ENCODE results near the gene RLBP1.

The RLBP1 gene

DNA sequence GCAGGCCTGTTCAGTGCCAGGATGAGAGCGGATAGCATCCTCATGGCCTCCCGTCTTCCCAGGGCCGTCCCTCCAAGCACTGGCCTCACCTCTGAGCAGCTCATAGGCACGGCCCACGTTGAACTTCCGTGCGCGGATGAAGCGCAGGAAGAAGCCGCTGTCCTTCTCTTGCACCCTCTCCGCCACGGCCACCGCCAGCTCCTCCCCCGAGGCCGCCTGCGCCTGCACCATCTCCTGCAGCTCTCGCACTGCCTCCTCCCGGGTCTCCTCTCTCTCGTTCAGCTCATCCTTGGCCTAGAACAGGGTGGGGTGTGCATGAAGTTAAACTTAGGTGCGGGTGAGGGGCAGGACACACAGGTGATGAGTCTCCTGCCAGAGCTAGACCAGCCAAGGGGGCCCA, 4.3 kb downstream of the RLBP1 start:
- Histone ChIP-seq H3K4me1 (ENCODE audit: control insufficient read depth, insufficient read depth, low read length) (no peaks in the 10 kb centered on the region), H3K9me3 (ENCODE audit: control insufficient read depth, insufficient read depth, low read depth, low read length) (no peaks in the 10 kb centered on the region), H3K4me3 (ENCODE audit: low read depth, low read length) (no peak overlapping the region), H3K27ac (ENCODE audit: extremely low read depth, low read depth, low read length) (no peak overlapping the region), H3K36me3 (ENCODE audit: control insufficient read depth in 2 of 2, insufficient read depth in 1 of 2, low read length in 2 of 2) (no peaks in the 10 kb centered on the region)
- TF ChIP-seq, protein P1, sequence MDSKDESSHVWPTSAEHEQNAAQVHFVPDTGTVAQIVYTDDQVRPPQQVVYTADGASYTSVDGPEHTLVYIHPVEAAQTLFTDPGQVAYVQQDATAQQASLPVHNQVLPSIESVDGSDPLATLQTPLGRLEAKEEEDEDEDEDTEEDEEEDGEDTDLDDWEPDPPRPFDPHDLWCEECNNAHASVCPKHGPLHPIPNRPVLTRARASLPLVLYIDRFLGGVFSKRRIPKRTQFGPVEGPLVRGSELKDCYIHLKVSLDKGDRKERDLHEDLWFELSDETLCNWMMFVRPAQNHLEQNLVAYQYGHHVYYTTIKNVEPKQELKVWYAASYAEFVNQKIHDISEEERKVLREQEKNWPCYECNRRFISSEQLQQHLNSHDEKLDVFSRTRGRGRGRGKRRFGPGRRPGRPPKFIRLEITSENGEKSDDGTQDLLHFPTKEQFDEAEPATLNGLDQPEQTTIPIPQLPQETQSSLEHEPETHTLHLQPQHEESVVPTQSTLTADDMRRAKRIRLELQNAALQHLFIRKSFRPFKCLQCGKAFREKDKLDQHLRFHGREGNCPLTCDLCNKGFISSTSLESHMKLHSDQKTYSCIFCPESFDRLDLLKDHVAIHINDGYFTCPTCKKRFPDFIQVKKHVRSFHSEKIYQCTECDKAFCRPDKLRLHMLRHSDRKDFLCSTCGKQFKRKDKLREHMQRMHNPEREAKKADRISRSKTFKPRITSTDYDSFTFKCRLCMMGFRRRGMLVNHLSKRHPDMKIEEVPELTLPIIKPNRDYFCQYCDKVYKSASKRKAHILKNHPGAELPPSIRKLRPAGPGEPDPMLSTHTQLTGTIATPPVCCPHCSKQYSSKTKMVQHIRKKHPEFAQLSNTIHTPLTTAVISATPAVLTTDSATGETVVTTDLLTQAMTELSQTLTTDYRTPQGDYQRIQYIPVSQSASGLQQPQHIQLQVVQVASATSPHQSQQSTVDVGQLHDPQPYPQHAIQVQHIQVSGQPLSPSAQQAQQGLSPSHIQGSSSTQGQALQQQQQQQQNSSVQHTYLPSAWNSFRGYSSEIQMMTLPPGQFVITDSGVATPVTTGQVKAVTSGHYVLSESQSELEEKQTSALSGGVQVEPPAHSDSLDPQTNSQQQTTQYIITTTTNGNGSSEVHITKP (tag by site-specific recombination; IDR thresholded peaks at IDR 0.05), result no peak
- no peak for TF ChIP-seq ZNF768 (tag by site-specific recombination; IDR thresholded peaks at IDR 0.05)
- TF ChIP-seq TRIM28 (IDR thresholded peaks at IDR 0.05; ENCODE audit: borderline replicate concordance, low read length), result no peak
- TF ChIP-seq, protein P2, sequence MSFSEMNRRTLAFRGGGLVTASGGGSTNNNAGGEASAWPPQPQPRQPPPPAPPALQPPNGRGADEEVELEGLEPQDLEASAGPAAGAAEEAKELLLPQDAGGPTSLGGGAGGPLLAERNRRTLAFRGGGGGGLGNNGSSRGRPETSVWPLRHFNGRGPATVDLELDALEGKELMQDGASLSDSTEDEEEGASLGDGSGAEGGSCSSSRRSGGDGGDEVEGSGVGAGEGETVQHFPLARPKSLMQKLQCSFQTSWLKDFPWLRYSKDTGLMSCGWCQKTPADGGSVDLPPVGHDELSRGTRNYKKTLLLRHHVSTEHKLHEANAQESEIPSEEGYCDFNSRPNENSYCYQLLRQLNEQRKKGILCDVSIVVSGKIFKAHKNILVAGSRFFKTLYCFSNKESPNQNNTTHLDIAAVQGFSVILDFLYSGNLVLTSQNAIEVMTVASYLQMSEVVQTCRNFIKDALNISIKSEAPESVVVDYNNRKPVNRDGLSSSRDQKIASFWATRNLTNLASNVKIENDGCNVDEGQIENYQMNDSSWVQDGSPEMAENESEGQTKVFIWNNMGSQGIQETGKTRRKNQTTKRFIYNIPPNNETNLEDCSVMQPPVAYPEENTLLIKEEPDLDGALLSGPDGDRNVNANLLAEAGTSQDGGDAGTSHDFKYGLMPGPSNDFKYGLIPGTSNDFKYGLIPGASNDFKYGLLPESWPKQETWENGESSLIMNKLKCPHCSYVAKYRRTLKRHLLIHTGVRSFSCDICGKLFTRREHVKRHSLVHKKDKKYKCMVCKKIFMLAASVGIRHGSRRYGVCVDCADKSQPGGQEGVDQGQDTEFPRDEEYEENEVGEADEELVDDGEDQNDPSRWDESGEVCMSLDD (tag by site-specific recombination; IDR thresholded peaks at IDR 0.05), result no peak
- no peak for TF ChIP-seq GFI1B (tag by site-specific recombination; IDR thresholded peaks at IDR 0.05)
- no peak for TF ChIP-seq ZNF2 (tag by site-specific recombination; IDR thresholded peaks at IDR 0.05)
- no peak for TF ChIP-seq ZNF423 (tag by site-specific recombination; IDR thresholded peaks at IDR 0.05)
- TF ChIP-seq ZNF560 (tag by site-specific recombination; IDR thresholded peaks at IDR 0.05; ENCODE audit: borderline replicate concordance), result no peak
- no peak for TF ChIP-seq SP3 (tag by site-specific recombination; IDR thresholded peaks at IDR 0.05)
- no peak for TF ChIP-seq ZNF677 (tag by site-specific recombination; IDR thresholded peaks at IDR 0.05)
- TF ChIP-seq, protein P3, sequence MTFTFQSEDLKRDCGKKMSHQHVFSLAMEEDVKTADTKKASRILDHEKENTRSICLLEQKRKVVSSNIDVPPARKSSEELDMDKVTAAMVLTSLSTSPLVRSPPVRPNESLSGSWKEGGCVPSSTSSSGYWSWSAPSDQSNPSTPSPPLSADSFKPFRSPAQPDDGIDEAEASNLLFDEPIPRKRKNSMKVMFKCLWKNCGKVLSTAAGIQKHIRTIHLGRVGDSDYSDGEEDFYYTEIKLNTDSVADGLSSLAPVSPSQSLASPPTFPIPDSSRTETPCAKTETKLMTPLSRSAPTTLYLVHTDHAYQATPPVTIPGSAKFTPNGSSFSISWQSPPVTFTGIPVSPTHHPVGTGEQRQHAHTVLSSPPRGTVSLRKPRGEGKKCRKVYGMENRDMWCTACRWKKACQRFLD (tag by site-specific recombination; IDR thresholded peaks at IDR 0.05), result no peak
- no peak for TF ChIP-seq ZNF654 (tag by site-specific recombination; IDR thresholded peaks at IDR 0.05; ENCODE audit: low read depth)
- TF ChIP-seq, protein P4, sequence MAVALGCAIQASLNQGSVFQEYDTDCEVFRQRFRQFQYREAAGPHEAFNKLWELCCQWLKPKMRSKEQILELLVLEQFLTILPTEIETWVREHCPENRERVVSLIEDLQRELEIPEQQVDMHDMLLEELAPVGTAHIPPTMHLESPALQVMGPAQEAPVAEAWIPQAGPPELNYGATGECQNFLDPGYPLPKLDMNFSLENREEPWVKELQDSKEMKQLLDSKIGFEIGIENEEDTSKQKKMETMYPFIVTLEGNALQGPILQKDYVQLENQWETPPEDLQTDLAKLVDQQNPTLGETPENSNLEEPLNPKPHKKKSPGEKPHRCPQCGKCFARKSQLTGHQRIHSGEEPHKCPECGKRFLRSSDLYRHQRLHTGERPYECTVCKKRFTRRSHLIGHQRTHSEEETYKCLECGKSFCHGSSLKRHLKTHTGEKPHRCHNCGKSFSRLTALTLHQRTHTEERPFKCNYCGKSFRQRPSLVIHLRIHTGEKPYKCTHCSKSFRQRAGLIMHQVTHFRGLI (tag by site-specific recombination; IDR thresholded peaks at IDR 0.05), result no peak
- no peak for TF ChIP-seq SP7 (tag by site-specific recombination; IDR thresholded peaks at IDR 0.05)
- no peak for TF ChIP-seq OSR2 (tag by site-specific recombination; IDR thresholded peaks at IDR 0.05)
- no peak for TF ChIP-seq ZNF658 (tag by site-specific recombination; IDR thresholded peaks at IDR 0.05)
- no peak for TF ChIP-seq ZNF629 (tag by site-specific recombination; IDR thresholded peaks at IDR 0.05)
- POLR2A ChIA-PET, result interaction anchor here (0.9 kb wide), 1 partner anchor 27 kb away, joined by 3 read pairs; the partner anchor contains the start of gene FANCI
- CTCF ChIA-PET, result interaction anchor here (0.6 to 4.4 kb wide), 3 partner anchors 10 to 30 kb away, joined by 3 to 24 read pairs (median 4); no protein-coding TSS in a partner anchor

DNA sequence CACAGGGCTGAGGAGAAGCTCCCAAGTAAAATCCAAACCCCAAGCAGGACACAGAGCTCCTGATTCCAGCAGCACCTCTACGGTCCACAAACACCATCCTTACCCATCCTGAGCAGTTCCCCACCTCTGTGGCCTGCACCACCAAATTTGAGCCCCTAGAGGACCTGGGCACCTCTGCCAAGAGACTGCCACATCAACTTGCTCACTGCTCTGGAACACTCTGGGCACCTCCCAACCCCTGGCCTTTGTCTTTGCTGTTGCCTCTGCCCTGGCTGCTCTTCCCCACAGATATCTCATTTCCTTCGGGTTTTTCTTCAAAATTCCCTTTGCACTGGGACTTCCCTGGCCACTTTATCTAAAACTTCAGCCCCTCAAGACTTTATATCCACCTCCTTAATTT, 5.8 kb downstream of the RLBP1 start:
- no peak overlapping the region for H3K27ac ChIP-seq (ENCODE audit: extremely low read depth, low read depth, low read length)
- TF ChIP-seq ZSCAN30 (tag by site-specific recombination; IDR thresholded peaks at IDR 0.05) (no peak), ZNF214 (tag by site-specific recombination; IDR thresholded peaks at IDR 0.05; ENCODE audit: borderline replicate concordance) (no peak)
- no peaks in the 10 kb centered on the region for H3K9me3 ChIP-seq (ENCODE audit: control insufficient read depth, insufficient read depth, low read depth, low read length)
- ChIA-PET CTCF (interaction anchor here (1.8 to 2.4 kb wide), 2 partner anchors 9 to 44 kb away, joined by 5 to 23 read pairs; no protein-coding TSS in a partner anchor), POLR2A (interaction anchor here (1.0 kb wide), 1 partner anchor 9 kb away, joined by 3 read pairs; no protein-coding TSS in a partner anchor)
- no peaks in the 10 kb centered on the region for H3K4me1 ChIP-seq (ENCODE audit: control insufficient read depth, insufficient read depth, low read length)
- no peak overlapping the region for H3K4me3 ChIP-seq (ENCODE audit: low read depth, low read length)
- no peaks in the 10 kb centered on the region for H3K36me3 ChIP-seq (ENCODE audit: control insufficient read depth in 2 of 2, insufficient read depth in 1 of 2, low read length in 2 of 2)

Measured in HEK293 (cell line).